Tibial nerve (tissue), 4 donors: ENCODE measurements around the gene MATN1.

Experiments
- CTCF ChIP-seq, 5 experiments: fragments of 200-600 bp in 3 of 5; fragments of 450-650 bp in 2 of 5; sonication (generic) in 3 of 5; IDR thresholded peaks; one replicate each; pipeline ENCODE4 v1.5.1; 2016 to 2019; ENCODE audit warnings: antibody characterized with exemption in 5 of 5, mild to moderate bottlenecking in 3 of 5, moderate library complexity in 2 of 5
- EP300 ChIP-seq, 2 donors: sonication (generic); formaldehyde crosslinking; IDR thresholded peaks; one replicate each; pipeline ENCODE4 v1.6.1; 2017; ENCODE audit warnings: antibody characterized with exemption in 2 of 2, mild to moderate bottlenecking in 1 of 2

GRCh38 chr1:30743584-30744059, 20.2 kb upstream of the MATN1 start:
- no peak for TF ChIP-seq EP300 (IDR thresholded peaks at IDR 0.05)
- no peak for TF ChIP-seq CTCF (IDR thresholded peaks at IDR 0.05)
